Measurements from ENCODE around the gene GATB.

DNA sequence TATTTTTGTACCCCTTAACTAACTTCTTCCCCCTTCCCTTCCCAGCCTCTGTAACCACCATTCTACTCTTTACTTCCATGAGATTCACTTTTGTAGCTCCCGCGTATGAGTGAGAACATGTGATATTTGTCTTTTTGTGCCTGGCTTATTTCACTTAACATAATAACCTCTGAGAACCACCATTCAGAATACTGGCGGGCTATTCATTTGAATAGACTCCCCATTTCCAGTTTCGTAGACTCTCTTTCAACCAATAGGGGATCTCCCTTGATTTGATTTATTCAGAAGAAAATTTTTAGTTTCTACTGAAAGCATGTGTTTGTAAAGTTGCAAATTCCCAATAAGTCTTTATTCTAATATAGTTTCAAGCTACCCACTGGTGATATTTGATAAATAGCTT is 117.2 kb downstream of the GATB start:
- TF ChIP-seq ZBTB1 (tag by site-specific recombination; IDR thresholded peaks at IDR 0.05), result no peak
- TF ChIP-seq, protein P1, sequence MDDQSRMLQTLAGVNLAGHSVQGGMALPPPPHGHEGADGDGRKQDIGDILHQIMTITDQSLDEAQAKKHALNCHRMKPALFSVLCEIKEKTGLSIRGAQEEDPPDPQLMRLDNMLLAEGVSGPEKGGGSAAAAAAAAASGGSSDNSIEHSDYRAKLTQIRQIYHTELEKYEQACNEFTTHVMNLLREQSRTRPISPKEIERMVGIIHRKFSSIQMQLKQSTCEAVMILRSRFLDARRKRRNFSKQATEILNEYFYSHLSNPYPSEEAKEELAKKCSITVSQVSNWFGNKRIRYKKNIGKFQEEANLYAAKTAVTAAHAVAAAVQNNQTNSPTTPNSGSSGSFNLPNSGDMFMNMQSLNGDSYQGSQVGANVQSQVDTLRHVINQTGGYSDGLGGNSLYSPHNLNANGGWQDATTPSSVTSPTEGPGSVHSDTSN (CRISPR knock-in tag; IDR thresholded peaks at IDR 0.05), result no peak
- TF ChIP-seq, protein P2, sequence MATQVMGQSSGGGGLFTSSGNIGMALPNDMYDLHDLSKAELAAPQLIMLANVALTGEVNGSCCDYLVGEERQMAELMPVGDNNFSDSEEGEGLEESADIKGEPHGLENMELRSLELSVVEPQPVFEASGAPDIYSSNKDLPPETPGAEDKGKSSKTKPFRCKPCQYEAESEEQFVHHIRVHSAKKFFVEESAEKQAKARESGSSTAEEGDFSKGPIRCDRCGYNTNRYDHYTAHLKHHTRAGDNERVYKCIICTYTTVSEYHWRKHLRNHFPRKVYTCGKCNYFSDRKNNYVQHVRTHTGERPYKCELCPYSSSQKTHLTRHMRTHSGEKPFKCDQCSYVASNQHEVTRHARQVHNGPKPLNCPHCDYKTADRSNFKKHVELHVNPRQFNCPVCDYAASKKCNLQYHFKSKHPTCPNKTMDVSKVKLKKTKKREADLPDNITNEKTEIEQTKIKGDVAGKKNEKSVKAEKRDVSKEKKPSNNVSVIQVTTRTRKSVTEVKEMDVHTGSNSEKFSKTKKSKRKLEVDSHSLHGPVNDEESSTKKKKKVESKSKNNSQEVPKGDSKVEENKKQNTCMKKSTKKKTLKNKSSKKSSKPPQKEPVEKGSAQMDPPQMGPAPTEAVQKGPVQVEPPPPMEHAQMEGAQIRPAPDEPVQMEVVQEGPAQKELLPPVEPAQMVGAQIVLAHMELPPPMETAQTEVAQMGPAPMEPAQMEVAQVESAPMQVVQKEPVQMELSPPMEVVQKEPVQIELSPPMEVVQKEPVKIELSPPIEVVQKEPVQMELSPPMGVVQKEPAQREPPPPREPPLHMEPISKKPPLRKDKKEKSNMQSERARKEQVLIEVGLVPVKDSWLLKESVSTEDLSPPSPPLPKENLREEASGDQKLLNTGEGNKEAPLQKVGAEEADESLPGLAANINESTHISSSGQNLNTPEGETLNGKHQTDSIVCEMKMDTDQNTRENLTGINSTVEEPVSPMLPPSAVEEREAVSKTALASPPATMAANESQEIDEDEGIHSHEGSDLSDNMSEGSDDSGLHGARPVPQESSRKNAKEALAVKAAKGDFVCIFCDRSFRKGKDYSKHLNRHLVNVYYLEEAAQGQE (tag by site-specific recombination; IDR thresholded peaks at IDR 0.05), result no peak
- TF ChIP-seq, protein P3, sequence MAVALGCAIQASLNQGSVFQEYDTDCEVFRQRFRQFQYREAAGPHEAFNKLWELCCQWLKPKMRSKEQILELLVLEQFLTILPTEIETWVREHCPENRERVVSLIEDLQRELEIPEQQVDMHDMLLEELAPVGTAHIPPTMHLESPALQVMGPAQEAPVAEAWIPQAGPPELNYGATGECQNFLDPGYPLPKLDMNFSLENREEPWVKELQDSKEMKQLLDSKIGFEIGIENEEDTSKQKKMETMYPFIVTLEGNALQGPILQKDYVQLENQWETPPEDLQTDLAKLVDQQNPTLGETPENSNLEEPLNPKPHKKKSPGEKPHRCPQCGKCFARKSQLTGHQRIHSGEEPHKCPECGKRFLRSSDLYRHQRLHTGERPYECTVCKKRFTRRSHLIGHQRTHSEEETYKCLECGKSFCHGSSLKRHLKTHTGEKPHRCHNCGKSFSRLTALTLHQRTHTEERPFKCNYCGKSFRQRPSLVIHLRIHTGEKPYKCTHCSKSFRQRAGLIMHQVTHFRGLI (tag by site-specific recombination; IDR thresholded peaks at IDR 0.05), result no peak
- TF ChIP-seq, protein P4, sequence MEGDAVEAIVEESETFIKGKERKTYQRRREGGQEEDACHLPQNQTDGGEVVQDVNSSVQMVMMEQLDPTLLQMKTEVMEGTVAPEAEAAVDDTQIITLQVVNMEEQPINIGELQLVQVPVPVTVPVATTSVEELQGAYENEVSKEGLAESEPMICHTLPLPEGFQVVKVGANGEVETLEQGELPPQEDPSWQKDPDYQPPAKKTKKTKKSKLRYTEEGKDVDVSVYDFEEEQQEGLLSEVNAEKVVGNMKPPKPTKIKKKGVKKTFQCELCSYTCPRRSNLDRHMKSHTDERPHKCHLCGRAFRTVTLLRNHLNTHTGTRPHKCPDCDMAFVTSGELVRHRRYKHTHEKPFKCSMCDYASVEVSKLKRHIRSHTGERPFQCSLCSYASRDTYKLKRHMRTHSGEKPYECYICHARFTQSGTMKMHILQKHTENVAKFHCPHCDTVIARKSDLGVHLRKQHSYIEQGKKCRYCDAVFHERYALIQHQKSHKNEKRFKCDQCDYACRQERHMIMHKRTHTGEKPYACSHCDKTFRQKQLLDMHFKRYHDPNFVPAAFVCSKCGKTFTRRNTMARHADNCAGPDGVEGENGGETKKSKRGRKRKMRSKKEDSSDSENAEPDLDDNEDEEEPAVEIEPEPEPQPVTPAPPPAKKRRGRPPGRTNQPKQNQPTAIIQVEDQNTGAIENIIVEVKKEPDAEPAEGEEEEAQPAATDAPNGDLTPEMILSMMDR (tag by site-specific recombination; IDR thresholded peaks at IDR 0.05), result no peak
- TF ChIP-seq SP2 (tag by site-specific recombination; IDR thresholded peaks at IDR 0.05), result no peak
- no peak for TF ChIP-seq ZFP69B (tag by site-specific recombination; IDR thresholded peaks at IDR 0.05)

Measured in HEK293 (cell line).